ENCODE data around the gene MAFB.

MAFB gene

GRCh38 chr20:40641809-40642208 is 47.2 kb downstream of the MAFB start:
- no peak overlapping the region for H3K4me3 ChIP-seq (ENCODE audit: low read length)
- no peak for DNase-seq (ENCODE audit: low read depth)
- no peak for TF ChIP-seq CTCF (conservative IDR thresholded peaks at IDR 0.05; ENCODE audit: low read length)

- TF ChIP-seq CTCF (conservative IDR thresholded peaks at IDR 0.05; ENCODE audit: low read length): no peak
- H3K4me3 ChIP-seq (ENCODE audit: low read length): no peak overlapping the region
- no peak for DNase-seq (ENCODE audit: low read depth)
Measured at GRCh38 chr20:40641202-40641601, 47.8 kb downstream of the MAFB start.

GRCh38 chr20:40640667-40641066 is 48.4 kb downstream of the MAFB start:
- no peak for DNase-seq (ENCODE audit: low read depth)
- TF ChIP-seq CTCF (conservative IDR thresholded peaks at IDR 0.05; ENCODE audit: low read length): no peak
- H3K4me3 ChIP-seq (ENCODE audit: low read length): no peak overlapping the region

GRCh38 chr20:40639676-40640355 is 49.2 kb downstream of the MAFB start:
- no peak for TF ChIP-seq CTCF (conservative IDR thresholded peaks at IDR 0.05; ENCODE audit: low read length)
- H3K4me3 ChIP-seq (ENCODE audit: low read length): no peak overlapping the region
- DNase-seq (ENCODE audit: low read depth): no peak

- no peak for DNase-seq (ENCODE audit: low read depth)
- no peak overlapping the region for H3K4me3 ChIP-seq (ENCODE audit: low read length)
- no peak for TF ChIP-seq CTCF (conservative IDR thresholded peaks at IDR 0.05; ENCODE audit: low read length)
Measured at GRCh38 chr20:40639132-40639531, 49.9 kb downstream of the MAFB start.

GRCh38 chr20:40638414-40638813 is 50.6 kb downstream of the MAFB start:
- H3K4me3 ChIP-seq (ENCODE audit: low read length): no peak overlapping the region
- DNase-seq (ENCODE audit: low read depth): no peak
- TF ChIP-seq CTCF (conservative IDR thresholded peaks at IDR 0.05; ENCODE audit: low read length): no peak

GRCh38 chr20:40637176-40637575 is 51.9 kb downstream of the MAFB start:
- no peak for DNase-seq (ENCODE audit: low read depth)
- no peak overlapping the region for H3K4me3 ChIP-seq (ENCODE audit: low read length)
- no peak for TF ChIP-seq CTCF (conservative IDR thresholded peaks at IDR 0.05; ENCODE audit: low read length)
